BJ (cell line): Measurements from ENCODE around the gene RGS7. TPM values are rescaled to one million over a fixed set of nuclear protein-coding genes. Genes with fewer than 3 reads are reported as not detected.

ENCODE experiments used
- CTCF ChIA-PET: fragments of 350-600 bp; formaldehyde crosslinking; extraction: SDS; loops from one replicate; lab custom pipeline; 2021; ENCODE audit warnings: antibody characterized with exemption, inconsistent platforms; lab: Yijun Ruan, JAX
- POLR2A ChIA-PET: fragments of 300-600 bp; sonication (Branson Sonifier 250); formaldehyde crosslinking; extraction: SDS; loops from one replicate; lab custom pipeline; 2021; ENCODE audit warnings: antibody characterized with exemption; lab: Charles Lee
- DNase-seq: peaks from one replicate; pipeline ENCODE4 v3.0.0-alpha.2; 2011; ENCODE audit warnings: low read depth
- H3K27me3 ChIP-seq: 2 replicates; pipeline ENCODE4 v1.6.0; 2011; ENCODE audit warnings: low read length; ENCODE audit not compliant: control insufficient read depth, insufficient read depth
- H3K36me3 ChIP-seq: 2 replicates; pipeline ENCODE4 v1.5.1; 2011; ENCODE audit warnings: low read length; ENCODE audit not compliant: control insufficient read depth, insufficient read depth
- H3K4me3 ChIP-seq: 2 replicates; pipeline ENCODE4 v1.5.1; 2011; ENCODE audit warnings: low read depth, mild to moderate bottlenecking, control low read depth, low read length
- polyA plus RNA-seq: library from polyadenylated mRNA; depleted of rRNA; stranded (reverse); fragments of >200 nt; gene quantifications from 2 replicates; pipeline ENCODE4 v1.2.3, GENCODE V29; 2011
- TF ChIP-seq, protein P1 (sequence below): IDR thresholded peaks from 2 replicates; pipeline ENCODE4 v1.5.1; 2011; ENCODE audit warnings: low read depth, mild to moderate bottlenecking, control low read depth, inconsistent platforms, low read length, moderate library complexity; ENCODE audit not compliant: insufficient read depth

RGS7 gene
- polyA plus RNA-seq, 1 experiment, result 0.93 TPM

DNA sequence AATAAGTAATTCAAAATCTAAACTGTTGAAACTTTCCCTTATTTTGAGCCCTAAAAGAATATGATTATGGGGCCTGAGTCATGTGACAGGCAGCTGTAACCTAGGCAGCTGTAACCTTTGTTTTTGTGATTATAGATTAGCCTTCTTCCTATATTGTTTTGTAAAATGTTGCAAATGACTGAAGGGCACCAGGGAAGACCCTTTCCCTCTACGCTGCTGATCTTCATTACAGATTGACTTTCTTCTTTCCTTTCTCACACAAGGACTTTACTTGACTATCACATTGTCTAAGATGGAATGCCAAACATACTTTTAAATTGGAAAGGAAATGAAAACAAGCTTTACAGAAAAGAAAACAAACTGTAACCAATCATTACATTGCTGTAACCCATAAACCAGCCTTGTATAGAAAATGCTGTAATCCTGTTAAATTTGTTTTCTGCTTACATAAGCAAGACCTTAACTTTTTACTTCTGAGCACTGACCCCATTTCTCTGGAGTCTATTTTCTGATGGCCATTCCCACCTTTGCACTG, 242.2 kb downstream of the RGS7 start:
- H3K4me3 ChIP-seq, result no peak overlapping the region
- ChIA-PET CTCF (no interaction called here), POLR2A (no interaction called here)
- TF ChIP-seq, protein P1, sequence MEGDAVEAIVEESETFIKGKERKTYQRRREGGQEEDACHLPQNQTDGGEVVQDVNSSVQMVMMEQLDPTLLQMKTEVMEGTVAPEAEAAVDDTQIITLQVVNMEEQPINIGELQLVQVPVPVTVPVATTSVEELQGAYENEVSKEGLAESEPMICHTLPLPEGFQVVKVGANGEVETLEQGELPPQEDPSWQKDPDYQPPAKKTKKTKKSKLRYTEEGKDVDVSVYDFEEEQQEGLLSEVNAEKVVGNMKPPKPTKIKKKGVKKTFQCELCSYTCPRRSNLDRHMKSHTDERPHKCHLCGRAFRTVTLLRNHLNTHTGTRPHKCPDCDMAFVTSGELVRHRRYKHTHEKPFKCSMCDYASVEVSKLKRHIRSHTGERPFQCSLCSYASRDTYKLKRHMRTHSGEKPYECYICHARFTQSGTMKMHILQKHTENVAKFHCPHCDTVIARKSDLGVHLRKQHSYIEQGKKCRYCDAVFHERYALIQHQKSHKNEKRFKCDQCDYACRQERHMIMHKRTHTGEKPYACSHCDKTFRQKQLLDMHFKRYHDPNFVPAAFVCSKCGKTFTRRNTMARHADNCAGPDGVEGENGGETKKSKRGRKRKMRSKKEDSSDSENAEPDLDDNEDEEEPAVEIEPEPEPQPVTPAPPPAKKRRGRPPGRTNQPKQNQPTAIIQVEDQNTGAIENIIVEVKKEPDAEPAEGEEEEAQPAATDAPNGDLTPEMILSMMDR, result no peak
- no peaks in the 10 kb centered on the region for H3K27me3 ChIP-seq
- H3K36me3 ChIP-seq, result no peaks in the 10 kb centered on the region
- DNase-seq, result no peak

DNA sequence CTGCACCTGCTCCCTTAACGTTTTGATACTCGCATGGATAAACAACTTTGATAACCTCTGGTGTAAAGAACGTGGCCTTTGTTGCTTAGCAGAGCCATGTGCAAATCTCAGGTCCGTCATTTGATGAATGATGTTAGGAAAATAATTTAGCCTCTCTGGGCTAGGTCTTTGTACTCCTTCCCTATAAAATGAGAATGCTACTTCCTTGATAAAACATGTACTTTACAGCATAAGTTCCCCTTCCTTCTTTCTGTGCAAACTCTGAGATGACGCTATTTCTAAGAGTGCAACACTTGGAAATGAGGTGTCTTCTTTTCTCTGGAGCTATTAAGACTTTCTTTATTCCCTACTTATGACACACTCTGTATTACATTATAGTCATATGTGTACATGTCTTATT, 243.4 kb downstream of the RGS7 start:
- DNase-seq, result no peak
- H3K36me3 ChIP-seq, result no peaks in the 10 kb centered on the region
- CTCF ChIA-PET, result interaction anchor here (0.6 kb wide), 1 partner anchor 16 kb away, joined by 3 read pairs; no protein-coding TSS in a partner anchor
- TF ChIP-seq, protein P1, result no peak
- no peaks in the 10 kb centered on the region for H3K27me3 ChIP-seq
- POLR2A ChIA-PET, result no interaction called here
- no peak overlapping the region for H3K4me3 ChIP-seq

DNA sequence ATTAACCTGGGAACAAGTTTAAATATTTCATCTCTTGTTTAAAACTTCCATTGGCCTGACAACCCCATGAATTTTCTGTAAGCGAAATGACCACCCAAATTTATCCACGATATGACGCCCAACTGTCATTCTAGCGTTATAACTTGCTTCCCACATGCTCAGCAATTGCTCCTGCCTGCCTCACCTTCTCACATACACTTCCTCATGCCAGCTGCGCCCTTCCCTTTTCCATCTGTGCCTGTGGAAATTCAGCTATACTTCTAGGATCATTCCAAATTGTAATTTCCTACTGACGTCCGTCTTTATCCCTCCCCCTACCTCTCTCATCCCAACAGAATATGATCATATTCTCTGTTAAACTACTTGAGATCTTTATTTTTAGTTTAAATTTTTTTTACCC, 248.0 kb downstream of the RGS7 start:
- TF ChIP-seq, protein P1, result no peak
- CTCF ChIA-PET, result interaction anchor here (1.1 kb wide), 1 partner anchor 12 kb away, joined by 3 read pairs; no protein-coding TSS in a partner anchor

DNA sequence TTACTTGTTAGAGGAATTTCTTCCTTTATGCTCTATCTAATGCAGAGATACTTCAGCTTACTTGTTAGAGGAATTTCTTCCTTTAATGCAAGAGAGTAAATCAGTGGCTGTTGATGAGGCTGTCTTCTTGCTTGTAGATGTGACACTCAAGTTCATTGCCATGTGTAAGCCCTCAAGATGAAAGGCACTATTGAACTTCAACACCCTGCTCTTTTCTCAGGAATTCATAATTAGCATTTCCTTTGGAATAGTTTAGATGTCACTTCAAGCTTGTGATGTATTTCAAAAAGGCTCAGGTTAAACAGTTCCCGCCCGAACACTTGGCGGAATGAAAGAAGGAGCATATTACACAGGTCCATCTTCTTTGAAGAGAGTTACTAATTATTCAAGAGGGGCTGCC, 251.9 kb downstream of the RGS7 start:
- H3K4me3 ChIP-seq, result no peak overlapping the region
- ChIA-PET POLR2A (no interaction called here), CTCF (no interaction called here)
- H3K27me3 ChIP-seq, result no peaks in the 10 kb centered on the region
- no peak for DNase-seq
- no peaks in the 10 kb centered on the region for H3K36me3 ChIP-seq
- TF ChIP-seq, protein P1, result no peak

More for the DNA sequence above, 248.0 kb downstream of the RGS7 start:
- DNase-seq, result no peak
- Histone ChIP-seq H3K27me3 (no peaks in the 10 kb centered on the region), H3K36me3 (no peaks in the 10 kb centered on the region), H3K4me3 (no peak overlapping the region)
- POLR2A ChIA-PET, result no interaction called here

DNA sequence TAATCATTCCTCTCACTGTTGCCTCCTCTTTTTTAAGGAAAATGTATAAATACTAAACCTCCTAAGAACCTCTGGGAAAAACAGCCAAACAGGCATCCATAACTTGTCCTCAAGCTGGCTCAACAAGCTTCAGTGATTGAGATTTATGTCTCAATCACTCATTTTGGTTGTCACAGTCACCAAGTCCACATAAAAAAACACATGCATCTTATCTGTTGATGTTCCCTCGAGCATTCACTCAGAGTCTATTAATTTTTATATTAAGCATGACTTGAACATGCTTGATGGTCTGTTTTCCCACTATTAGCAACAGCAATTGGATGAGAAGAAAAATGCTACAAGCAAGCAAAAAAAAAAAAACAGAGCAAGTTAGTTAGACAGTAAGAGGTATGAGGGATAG, 254.3 kb downstream of the RGS7 start:
- ChIA-PET POLR2A (no interaction called here), CTCF (interaction anchor here (0.9 kb wide), 1 partner anchor 12 kb away, joined by 3 read pairs; no protein-coding TSS in a partner anchor)
- TF ChIP-seq, protein P1, result no peak
- no peak overlapping the region for H3K4me3 ChIP-seq
- no peak for DNase-seq
- H3K36me3 ChIP-seq, result no peaks in the 10 kb centered on the region
- no peaks in the 10 kb centered on the region for H3K27me3 ChIP-seq
